Gastrocnemius medialis (tissue), 4 donors: ENCODE results near the gene ZNF362.

ENCODE experiments used
- CTCF ChIP-seq, 5 experiments: fragments of 450-650 bp in 3 of 5; fragments of 200-600 bp in 2 of 5; sonication (generic) in 2 of 5; IDR thresholded peaks in 4 of 5; conservative IDR thresholded peaks in 1 of 5; 1 replicate in 4 of 5; 2 replicates in 1 of 5; pipeline ENCODE4 v1.5.1; 2016 to 2019; ENCODE audit warnings: antibody characterized with exemption in 5 of 5, mild to moderate bottlenecking in 3 of 5, moderate library complexity in 3 of 5
- POLR2A ChIP-seq, 2 donors: fragments of 450-650 bp; IDR thresholded peaks; one replicate each; pipeline ENCODE4 v1.6.1; 2017; ENCODE audit warnings: antibody characterized with exemption in 2 of 2, mild to moderate bottlenecking in 2 of 2, moderate library complexity in 2 of 2

GRCh38 chr1:33235521-33235920, 20.8 kb upstream of the ZNF362 start:
- TF ChIP-seq POLR2A (IDR thresholded peaks at IDR 0.05), result no peak
- TF ChIP-seq CTCF (IDR thresholded peaks at IDR 0.05 in 4 of 5, conservative IDR thresholded peaks at IDR 0.05 in 1 of 5), result no peak
